Measurements from ENCODE around the gene NCK1.

NCK1 gene

GRCh38 chr3:136905549-136905948 lies 43.5 kb downstream of the NCK1 start:
- no peak for DNase-seq (ENCODE audit: extremely low read depth in 1 of 2, low read depth in 1 of 2)

- no peak for DNase-seq (ENCODE audit: extremely low read depth in 1 of 2, low read depth in 1 of 2)
Observed at GRCh38 chr3:136906725-136907124, 44.7 kb downstream of the NCK1 start.

- DNase-seq (ENCODE audit: extremely low read depth in 1 of 2, low read depth in 1 of 2): no peak
Observed at GRCh38 chr3:136908297-136908696, 46.3 kb downstream of the NCK1 start.

- DNase-seq (ENCODE audit: extremely low read depth in 1 of 2, low read depth in 1 of 2): no peak
Observed at GRCh38 chr3:136909187-136909586, 47.2 kb downstream of the NCK1 start.

- DNase-seq (ENCODE audit: extremely low read depth in 1 of 2, low read depth in 1 of 2): no peak
Observed at GRCh38 chr3:136910697-136911096, 48.7 kb downstream of the NCK1 start.

GRCh38 chr3:136913168-136913567 lies 51.2 kb downstream of the NCK1 start:
- no peak for DNase-seq (ENCODE audit: extremely low read depth in 1 of 2, low read depth in 1 of 2)

GRCh38 chr3:136914739-136915138 lies 52.7 kb downstream of the NCK1 start:
- no peak for DNase-seq (ENCODE audit: extremely low read depth in 1 of 2, low read depth in 1 of 2)

- no peak for DNase-seq (ENCODE audit: extremely low read depth in 1 of 2, low read depth in 1 of 2)
Observed at GRCh38 chr3:136916223-136916622, 54.2 kb downstream of the NCK1 start.

- DNase-seq (ENCODE audit: extremely low read depth in 1 of 2, low read depth in 1 of 2): no peak
Observed at GRCh38 chr3:136919799-136920580, 58.0 kb downstream of the NCK1 start.

GRCh38 chr3:136920904-136921611 lies 59.0 kb downstream of the NCK1 start:
- no peak for DNase-seq (ENCODE audit: extremely low read depth in 1 of 2, low read depth in 1 of 2)

GRCh38 chr3:136925425-136926190 lies 63.6 kb downstream of the NCK1 start:
- no peak for DNase-seq (ENCODE audit: extremely low read depth in 1 of 2, low read depth in 1 of 2)

- DNase-seq (ENCODE audit: extremely low read depth in 1 of 2, low read depth in 1 of 2): no peak
Observed at GRCh38 chr3:136928240-136928639, 66.2 kb downstream of the NCK1 start.

GRCh38 chr3:136929977-136930670 lies 68.1 kb downstream of the NCK1 start:
- no peak for DNase-seq (ENCODE audit: extremely low read depth in 1 of 2, low read depth in 1 of 2)

- DNase-seq (ENCODE audit: extremely low read depth in 1 of 2, low read depth in 1 of 2): no peak
Observed at GRCh38 chr3:136931606-136932005, 69.6 kb downstream of the NCK1 start.

- no peak for DNase-seq (ENCODE audit: extremely low read depth in 1 of 2, low read depth in 1 of 2)
Observed at GRCh38 chr3:136932523-136932922, 70.5 kb downstream of the NCK1 start.

- no peak for DNase-seq (ENCODE audit: extremely low read depth in 1 of 2, low read depth in 1 of 2)
Observed at GRCh38 chr3:136932978-136933772, 71.2 kb downstream of the NCK1 start.

GRCh38 chr3:136937175-136937574 lies 75.2 kb downstream of the NCK1 start:
- DNase-seq (ENCODE audit: extremely low read depth in 1 of 2, low read depth in 1 of 2): no peak

GRCh38 chr3:136937851-136938250 lies 75.8 kb downstream of the NCK1 start:
- no peak for DNase-seq (ENCODE audit: extremely low read depth in 1 of 2, low read depth in 1 of 2)

GRCh38 chr3:136938334-136938733 lies 76.3 kb downstream of the NCK1 start:
- no peak for DNase-seq (ENCODE audit: extremely low read depth in 1 of 2, low read depth in 1 of 2)

GRCh38 chr3:136939489-136939888 lies 77.5 kb downstream of the NCK1 start:
- no peak for DNase-seq (ENCODE audit: extremely low read depth in 1 of 2, low read depth in 1 of 2)

Measured in stimulated activated CD8-positive, alpha-beta memory T cell treated with anti-CD3 and anti-CD28 coated beads, Interleukin-7, amount 100 ng/mL, for 48 hours (primary cell).